ENCODE data around the gene DYNC1I1. TPM values are rescaled to one million over a fixed set of nuclear protein-coding genes. Genes with fewer than 3 reads are reported as not detected.

The DYNC1I1 gene
- total RNA-seq, 4 donors from 2014 or later, result 1.7 to 6.8 (median 4.2) TPM

DNA sequence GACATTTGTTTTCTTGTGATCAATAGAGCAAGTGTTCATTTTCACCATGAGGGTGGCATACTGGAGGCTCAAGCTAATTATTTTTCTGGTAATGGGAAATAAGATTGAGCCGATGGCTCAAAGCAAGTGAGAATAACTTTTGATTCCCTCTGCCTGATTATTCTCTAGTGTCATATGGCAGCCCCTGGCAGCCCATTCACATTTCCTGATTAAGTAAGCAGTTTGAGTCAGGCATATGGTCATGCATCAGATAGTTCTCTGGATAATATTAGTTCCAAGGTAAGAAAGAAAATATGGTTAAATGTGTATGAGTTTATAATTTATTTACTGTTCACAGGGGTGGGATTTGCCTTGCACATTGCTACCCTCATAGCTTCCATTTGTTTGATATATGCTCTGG is 109.2 kb downstream of the DYNC1I1 start:
- ATAC-seq (ENCODE audit: low FRiP score), result no peak
- TF ChIP-seq CTCF (IDR thresholded peaks at IDR 0.05), result no peak
- DNase-seq (ENCODE audit: low spot score), result no peak

DNA sequence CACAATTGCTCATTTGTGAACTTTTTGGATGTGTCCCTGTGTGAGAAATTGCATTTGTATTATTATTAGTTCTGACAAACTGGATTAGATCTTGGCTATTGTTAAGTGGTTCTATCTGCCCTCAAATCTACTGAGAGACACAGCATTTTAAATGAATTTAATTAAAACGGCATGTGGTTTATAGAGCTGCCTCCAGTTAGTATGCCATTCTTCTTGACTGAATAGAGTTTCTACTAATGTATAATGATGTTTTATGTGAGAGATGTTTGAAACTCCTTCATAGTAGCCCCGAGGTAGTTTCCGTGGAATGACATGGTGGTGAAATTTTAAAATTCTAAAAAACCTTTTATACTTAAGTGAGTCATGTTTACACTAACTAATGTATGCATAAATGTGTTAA is 110.9 kb downstream of the DYNC1I1 start:
- no peak for TF ChIP-seq CTCF (IDR thresholded peaks at IDR 0.05)
- DNase-seq (ENCODE audit: low spot score) (no peak), ATAC-seq (ENCODE audit: low FRiP score) (no peak)

DNA sequence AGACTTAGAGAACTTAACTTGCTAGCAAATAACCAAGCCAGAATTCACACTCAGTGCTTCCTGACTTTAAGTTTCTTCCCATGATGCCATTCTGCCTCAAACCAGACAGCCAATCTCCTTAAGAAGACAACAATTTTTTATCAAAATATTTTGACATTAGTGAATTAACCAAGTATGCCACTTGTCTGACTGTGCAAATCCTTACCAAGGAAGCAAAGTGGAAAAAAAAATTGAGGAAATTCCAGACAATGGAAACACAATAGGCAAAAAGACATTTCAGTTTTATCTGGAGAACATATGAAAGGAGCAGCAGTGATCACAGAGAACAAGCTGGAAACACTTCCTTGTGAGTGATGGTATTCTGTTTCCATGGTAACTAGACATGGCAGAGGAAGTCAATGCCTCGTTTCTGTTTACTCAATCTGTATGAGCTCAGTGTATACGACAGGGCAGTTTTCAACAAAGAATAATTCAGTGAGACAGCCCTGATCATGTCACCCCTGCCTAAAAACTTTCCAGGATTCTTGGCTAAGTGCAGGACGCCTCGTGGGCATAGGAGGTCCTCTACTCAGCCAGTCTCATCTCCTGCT is 114.2 kb downstream of the DYNC1I1 start:
- DNase-seq (ENCODE audit: low spot score) (no peak), ATAC-seq (ENCODE audit: low FRiP score) (no peak)
- TF ChIP-seq CTCF (IDR thresholded peaks at IDR 0.05), result no peak

DNA sequence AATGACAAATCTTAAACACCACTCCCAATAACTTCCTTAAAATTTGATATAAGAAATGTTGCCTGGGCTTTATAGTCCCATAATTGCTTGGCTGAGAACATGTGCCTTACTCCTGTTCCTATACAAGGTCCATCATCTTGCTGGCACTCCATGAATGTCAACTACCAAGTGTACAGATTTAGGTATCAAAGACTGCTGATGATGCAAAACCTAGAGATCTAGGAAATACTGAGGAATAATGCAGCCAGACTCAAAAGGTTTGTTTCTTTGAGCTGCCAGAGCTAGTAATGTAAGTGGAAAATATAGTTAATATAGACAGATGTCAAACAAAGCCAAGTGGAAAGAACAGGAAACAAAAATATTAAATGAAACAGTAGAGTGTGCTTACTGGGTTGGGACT is 121.1 kb downstream of the DYNC1I1 start:
- no peak for TF ChIP-seq CTCF (IDR thresholded peaks at IDR 0.05)

DNA sequence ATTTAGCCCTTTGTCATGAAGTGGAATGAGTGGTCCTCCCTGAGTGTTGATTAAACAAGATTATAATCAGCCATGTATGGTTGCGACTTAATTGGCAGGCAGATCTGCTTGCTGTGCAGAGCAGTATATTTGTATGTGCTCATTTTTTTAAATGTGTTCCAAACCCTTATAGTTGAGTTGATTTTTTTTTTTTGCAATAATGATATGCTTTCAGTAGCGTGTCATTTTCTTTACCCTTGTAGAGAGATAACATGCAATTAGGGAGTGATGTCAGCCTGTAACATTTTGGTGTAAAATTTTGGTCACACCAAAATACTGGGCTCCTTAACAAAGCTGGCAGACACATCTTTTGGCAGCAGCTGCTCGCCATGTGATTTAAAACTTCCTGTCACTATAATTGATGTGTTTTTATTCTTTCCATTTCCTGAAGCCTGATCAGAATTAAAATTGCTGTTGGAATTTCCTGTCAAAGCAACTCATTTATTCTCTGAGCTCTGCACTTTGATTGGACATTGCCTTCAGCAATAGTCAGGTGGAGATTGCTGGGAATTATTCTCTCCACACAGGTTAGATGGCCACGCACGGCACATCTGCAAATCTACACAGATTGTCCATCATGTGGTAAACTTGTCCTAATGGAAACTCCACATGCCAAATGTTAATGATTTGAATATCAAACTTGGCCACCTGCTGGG is 125.3 kb downstream of the DYNC1I1 start:
- no peak for ATAC-seq (ENCODE audit: low FRiP score)
- no peak for DNase-seq (ENCODE audit: low spot score)
- no peak for TF ChIP-seq CTCF (IDR thresholded peaks at IDR 0.05)

More for the DNA sequence above, 121.1 kb downstream of the DYNC1I1 start:
- DNase-seq (ENCODE audit: low spot score) (no peak), ATAC-seq (ENCODE audit: low FRiP score) (no peak)

GRCh38 chr7:95899919-95900513 is 127.7 kb downstream of the DYNC1I1 start:
- no peak for TF ChIP-seq CTCF (IDR thresholded peaks at IDR 0.05)
- DNase-seq (ENCODE audit: low spot score) (no peak), ATAC-seq (ENCODE audit: low FRiP score) (no peak)

GRCh38 chr7:95901006-95901405 is 128.7 kb downstream of the DYNC1I1 start:
- DNase-seq (ENCODE audit: low spot score), result no peak
- no peak for TF ChIP-seq CTCF (IDR thresholded peaks at IDR 0.05)
- no peak for ATAC-seq (ENCODE audit: low FRiP score)
